ENCODE measurements around the gene IL1RN.
"Not testable (repeated sequence)": the region's sequence is repeated elsewhere in the genome, so short reads cannot be mapped to it uniquely, and the experiment has no call there.

- TF ChIP-seq CTCF (IDR thresholded peaks at IDR 0.05; ENCODE audit: extremely low read depth in 1 of 2, insufficient read depth in 1 of 2, low read depth in 1 of 2, low read length in 2 of 2); EZH2 (IDR thresholded peaks at IDR 0.05; ENCODE audit: borderline replicate concordance, low read depth, low read length, severe bottlenecking); POLR2A (IDR thresholded peaks at IDR 0.05; ENCODE audit: low read depth, low read length); POLR2AphosphoS5 (IDR thresholded peaks at IDR 0.05; ENCODE audit: insufficient read depth, low read depth, low read length); JUN (IDR thresholded peaks at IDR 0.05; ENCODE audit: borderline replicate concordance, insufficient read depth, insufficient read length, low read depth): not testable (repeated sequence)
Measured at GRCh38 chr2:113096842-113097618, 30.4 kb upstream of the IL1RN start.
